Measurements from ENCODE around the gene FAM216B.

DNA sequence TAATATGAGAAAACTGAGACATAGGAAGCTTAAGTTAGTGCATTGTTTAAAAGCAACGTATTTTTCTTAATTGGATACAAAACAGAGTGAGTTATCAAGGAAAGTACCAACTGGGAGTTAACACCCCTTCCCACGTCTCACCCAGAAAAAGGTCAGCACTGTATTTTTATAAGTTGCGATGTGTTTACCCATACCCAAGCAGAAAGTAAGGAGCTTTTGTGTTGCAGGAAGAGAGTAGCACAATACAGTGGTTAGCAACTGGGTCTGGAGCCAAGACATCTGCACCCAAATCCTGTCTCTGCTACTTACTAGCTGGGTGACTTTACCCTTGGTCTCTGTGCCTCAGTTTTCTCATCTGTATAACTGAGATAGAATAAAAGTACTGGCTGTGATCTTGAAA lies 34.3 kb downstream of the FAM216B start:
- TF ChIP-seq SMC3 (IDR thresholded peaks at IDR 0.05; ENCODE audit: low read length): no peak
- TF ChIP-seq ZNF343 (CRISPR knock-in tag; IDR thresholded peaks at IDR 0.05): no peak
- no peak for TF ChIP-seq SIN3A (IDR thresholded peaks at IDR 0.05; ENCODE audit: borderline replicate concordance, low read depth, low read length)
- TF ChIP-seq, protein P1, sequence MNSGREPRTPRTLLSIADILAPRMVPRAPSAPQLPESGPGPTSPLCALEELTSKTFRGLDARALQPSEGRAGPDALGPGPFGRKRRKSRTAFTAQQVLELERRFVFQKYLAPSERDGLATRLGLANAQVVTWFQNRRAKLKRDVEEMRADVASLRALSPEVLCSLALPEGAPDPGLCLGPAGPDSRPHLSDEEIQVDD (CRISPR knock-in tag; IDR thresholded peaks at IDR 0.05; ENCODE audit: borderline replicate concordance): no peak
- TF ChIP-seq, protein P2, sequence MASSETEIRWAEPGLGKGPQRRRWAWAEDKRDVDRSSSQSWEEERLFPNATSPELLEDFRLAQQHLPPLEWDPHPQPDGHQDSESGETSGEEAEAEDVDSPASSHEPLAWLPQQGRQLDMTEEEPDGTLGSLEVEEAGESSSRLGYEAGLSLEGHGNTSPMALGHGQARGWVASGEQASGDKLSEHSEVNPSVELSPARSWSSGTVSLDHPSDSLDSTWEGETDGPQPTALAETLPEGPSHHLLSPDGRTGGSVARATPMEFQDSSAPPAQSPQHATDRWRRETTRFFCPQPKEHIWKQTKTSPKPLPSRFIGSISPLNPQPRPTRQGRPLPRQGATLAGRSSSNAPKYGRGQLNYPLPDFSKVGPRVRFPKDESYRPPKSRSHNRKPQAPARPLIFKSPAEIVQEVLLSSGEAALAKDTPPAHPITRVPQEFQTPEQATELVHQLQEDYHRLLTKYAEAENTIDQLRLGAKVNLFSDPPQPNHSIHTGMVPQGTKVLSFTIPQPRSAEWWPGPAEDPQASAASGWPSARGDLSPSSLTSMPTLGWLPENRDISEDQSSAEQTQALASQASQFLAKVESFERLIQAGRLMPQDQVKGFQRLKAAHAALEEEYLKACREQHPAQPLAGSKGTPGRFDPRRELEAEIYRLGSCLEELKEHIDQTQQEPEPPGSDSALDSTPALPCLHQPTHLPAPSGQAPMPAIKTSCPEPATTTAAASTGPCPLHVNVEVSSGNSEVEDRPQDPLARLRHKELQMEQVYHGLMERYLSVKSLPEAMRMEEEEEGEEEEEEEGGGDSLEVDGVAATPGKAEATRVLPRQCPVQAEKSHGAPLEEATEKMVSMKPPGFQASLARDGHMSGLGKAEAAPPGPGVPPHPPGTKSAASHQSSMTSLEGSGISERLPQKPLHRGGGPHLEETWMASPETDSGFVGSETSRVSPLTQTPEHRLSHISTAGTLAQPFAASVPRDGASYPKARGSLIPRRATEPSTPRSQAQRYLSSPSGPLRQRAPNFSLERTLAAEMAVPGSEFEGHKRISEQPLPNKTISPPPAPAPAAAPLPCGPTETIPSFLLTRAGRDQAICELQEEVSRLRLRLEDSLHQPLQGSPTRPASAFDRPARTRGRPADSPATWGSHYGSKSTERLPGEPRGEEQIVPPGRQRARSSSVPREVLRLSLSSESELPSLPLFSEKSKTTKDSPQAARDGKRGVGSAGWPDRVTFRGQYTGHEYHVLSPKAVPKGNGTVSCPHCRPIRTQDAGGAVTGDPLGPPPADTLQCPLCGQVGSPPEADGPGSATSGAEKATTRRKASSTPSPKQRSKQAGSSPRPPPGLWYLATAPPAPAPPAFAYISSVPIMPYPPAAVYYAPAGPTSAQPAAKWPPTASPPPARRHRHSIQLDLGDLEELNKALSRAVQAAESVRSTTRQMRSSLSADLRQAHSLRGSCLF (CRISPR knock-in tag; IDR thresholded peaks at IDR 0.05; ENCODE audit: borderline replicate concordance): no peak
- no peak for TF ChIP-seq ZNF558 (CRISPR knock-in tag; IDR thresholded peaks at IDR 0.05; ENCODE audit: borderline replicate concordance)
- no peak for TF ChIP-seq MEIS1 (CRISPR knock-in tag; IDR thresholded peaks at IDR 0.05; ENCODE audit: borderline replicate concordance)
- TF ChIP-seq ZNF652 (CRISPR knock-in tag; IDR thresholded peaks at IDR 0.05; ENCODE audit: borderline replicate concordance, low read depth): no peak
- no peak for TF ChIP-seq EP300 (IDR thresholded peaks at IDR 0.05; ENCODE audit: low read depth in 2 of 2, low read length in 2 of 2)
- TF ChIP-seq EP300 (CRISPR knock-in tag; IDR thresholded peaks at IDR 0.05; ENCODE audit: borderline replicate concordance): no peak
- TF ChIP-seq REL (CRISPR knock-in tag; conservative IDR thresholded peaks at IDR 0.05): no peak
- no peak for TF ChIP-seq POLR2A (IDR thresholded peaks at IDR 0.05; ENCODE audit: insufficient read depth in 1 of 2, low read depth in 2 of 2, low read length in 2 of 2)
- TF ChIP-seq ZBTB7A (CRISPR knock-in tag; IDR thresholded peaks at IDR 0.05): no peak
- TF ChIP-seq AGO2 (optimal IDR thresholded peaks at IDR 0.05; ENCODE audit: low read depth, low read length): no peak

Data from HepG2 (cell line).